HepG2 (cell line): ENCODE results near the gene TBCD. TPM values are rescaled to one million over a fixed set of nuclear protein-coding genes. Genes with fewer than 3 reads are reported as not detected.

Experiments used
- ATAC-seq: fragments of 200-7000 bp; cut with Tn5 transposase; 3 replicates; pipeline ENCODE4 v1.9.1; 2020; ENCODE audit warnings: mild to moderate bottlenecking, moderate library complexity
- BruUV-seq: library from RNA; stranded (reverse); fragments of 400-500 nt; replicated peaks from 2 replicates; lab custom pipeline; 2021; lab: Mats Ljungman, UMichigan
- CTCF ChIA-PET: fragments of 300-600 bp; formaldehyde crosslinking; extraction: SDS; loops from one replicate; lab custom pipeline; 2021; ENCODE audit warnings: low total read pairs, inconsistent platforms, low intra/inter-chr PET ratio; lab: Yijun Ruan, JAX
- POLR2A ChIA-PET: fragments of 350-600 bp; sonication (Branson Sonifier 250); formaldehyde crosslinking; loops from one replicate; lab custom pipeline; 2020; ENCODE audit warnings: antibody characterized with exemption, inconsistent platforms; lab: Yijun Ruan, JAX
- DNase-seq: peaks from one replicate; pipeline ENCODE4 v3.0.0-alpha.2; 2015; ENCODE audit warnings: low spot score
- FAIRE-seq: peaks from 3 replicates; lab custom pipeline; 2011; peaks lifted over from hg19 to GRCh38; lab: Jason Lieb, UNC
- H2AFZ ChIP-seq: one replicate; pipeline ENCODE4 v1.6.1; 2011; ENCODE audit warnings: low read length, inconsistent platforms
- H3K27ac ChIP-seq: fragments of 300-600 bp; 3 replicates; pipeline ENCODE4 v1.8.0; 2011; ENCODE audit warnings: mixed run types, mild to moderate bottlenecking, mixed read lengths, low read length, inconsistent platforms; ENCODE audit not compliant: insufficient read depth; ENCODE audit errors: extremely low read length
- H3K27me3 ChIP-seq, 2 experiments: fragments of 200-600 bp in 1 of 2; 2 replicates in 1 of 2; 3 replicates in 1 of 2; pipeline versions ENCODE4 v1.6.0 to v1.8.0; 2011; ENCODE audit warnings: low read length in 2 of 2, mild to moderate bottlenecking in 2 of 2, moderate library complexity in 2 of 2, inconsistent platforms in 1 of 2; ENCODE audit not compliant: insufficient read depth in 2 of 2, control insufficient read depth in 1 of 2
- H3K36me3 ChIP-seq, 2 experiments: fragments of 200-600 bp in 1 of 2; replicated peaks in 1 of 2; 2 replicates in 1 of 2; 3 replicates in 1 of 2; pipeline versions ENCODE4 v1.5.1 to v1.8.0; 2011; ENCODE audit warnings: low read length in 2 of 2, inconsistent platforms in 1 of 2; ENCODE audit not compliant: insufficient read depth in 2 of 2, control insufficient read depth in 1 of 2
- H3K4me1 ChIP-seq: 2 replicates; pipeline ENCODE4 v1.5.1; 2012; ENCODE audit warnings: low read length, inconsistent platforms; ENCODE audit not compliant: insufficient read depth
- H3K4me2 ChIP-seq: 2 replicates; pipeline ENCODE4 v1.6.0; 2011; ENCODE audit warnings: low read depth, low read length, inconsistent platforms
- H3K4me3 ChIP-seq, 3 experiments: fragments of 200-600 bp in 1 of 3; sonication (generic), shearing (Covaris generic) in 1 of 3; replicated peaks in 1 of 3; 2 replicates each; pipeline ENCODE4 v1.5.1; 2011 to 2016; ENCODE audit warnings: low read length in 3 of 3, inconsistent platforms in 2 of 3, low read depth in 2 of 3, mild to moderate bottlenecking in 2 of 3, control low read depth in 1 of 3, mixed read lengths in 1 of 3; ENCODE audit not compliant: insufficient read depth in 1 of 3
- H3K79me2 ChIP-seq: one replicate; pipeline ENCODE4 v1.6.1; 2011; ENCODE audit warnings: low read length, inconsistent platforms; ENCODE audit not compliant: insufficient read depth
- H3K9ac ChIP-seq: 2 replicates; pipeline ENCODE4 v1.6.0; 2011; ENCODE audit warnings: mild to moderate bottlenecking, low read depth, low read length, inconsistent platforms; ENCODE audit not compliant: insufficient read depth
- H3K9me3 ChIP-seq: 2 replicates; pipeline ENCODE4 v1.5.1; 2012; ENCODE audit warnings: mild to moderate bottlenecking, low read length
- H4K20me1 ChIP-seq: 2 replicates; pipeline ENCODE4 v1.6.0; 2011; ENCODE audit warnings: inconsistent platforms, mild to moderate bottlenecking, low read length, moderate library complexity; ENCODE audit not compliant: insufficient read depth
- ATF5 ChIP-seq: sonication (generic); formaldehyde crosslinking; IDR thresholded peaks from 2 replicates; pipeline ENCODE4 v1.4.0; 2020; ENCODE audit warnings: mild to moderate bottlenecking, low read depth, missing genetic modification reagents
- HBP1 ChIP-seq: IDR thresholded peaks from 2 replicates; pipeline ENCODE4 v1.6.1; 2016; ENCODE audit warnings: low read depth, control low read depth
- KMT2A ChIP-seq: sonication (generic); formaldehyde crosslinking; IDR thresholded peaks from 2 replicates; pipeline ENCODE4 v1.4.0; 2020; ENCODE audit warnings: missing genetic modification reagents
- MTA3 ChIP-seq: sonication (generic); formaldehyde crosslinking; IDR thresholded peaks from 2 replicates; pipeline ENCODE4 v1.4.0; 2020; ENCODE audit warnings: missing genetic modification reagents
- MTF1 ChIP-seq: sonication (generic); formaldehyde crosslinking; IDR thresholded peaks from 2 replicates; pipeline ENCODE4 v1.5.0; 2020; ENCODE audit warnings: missing genetic modification reagents
- RNF219 ChIP-seq: sonication (generic); formaldehyde crosslinking; IDR thresholded peaks from 2 replicates; pipeline ENCODE4 v1.5.0; 2020; ENCODE audit warnings: mild to moderate bottlenecking, missing genetic modification reagents
- ZFAT ChIP-seq: sonication (generic); formaldehyde crosslinking; conservative IDR thresholded peaks from 2 replicates; pipeline ENCODE4 v1.8.1; 2023; ENCODE audit warnings: missing genetic modification reagents, inconsistent platforms
- ZMAT5 ChIP-seq: sonication (generic); formaldehyde crosslinking; IDR thresholded peaks from 2 replicates; pipeline ENCODE4 v1.5.0; 2020; ENCODE audit warnings: mild to moderate bottlenecking, low read depth, missing genetic modification reagents, borderline replicate concordance
- ZNF30 ChIP-seq: sonication (generic); formaldehyde crosslinking; IDR thresholded peaks from 2 replicates; pipeline ENCODE4 v1.5.0; 2020; ENCODE audit warnings: mild to moderate bottlenecking, missing genetic modification reagents
- ZNF83 ChIP-seq: sonication (generic); formaldehyde crosslinking; IDR thresholded peaks from 2 replicates; pipeline ENCODE4 v1.4.0; 2020; ENCODE audit warnings: missing genetic modification reagents, mild to moderate bottlenecking, borderline replicate concordance
- WGBS: methylation state at CpG from one replicate; pipeline ENCODE4 v1.1.6; 2017; ENCODE audit warnings: low lambda C conversion rate; 5-methylcytosine and 5-hydroxymethylcytosine counted together
- in situ Hi-C: cut with HindIII; loops from 2 replicates; pipeline ENCODE4 v1.10.0; 2017; ENCODE audit warnings: low pct_unique_long_range_greater_than_20kb; ENCODE audit not compliant: extremely low pct_ligation_motif_present
- intact Hi-C: fragments of 100-400 bp; cut with micrococcal nuclease; formaldehyde crosslinking; loops from one replicate; pipeline ENCODE4 v1.10.0; 2022; ENCODE audit not compliant: unreplicated experiment
- polyA plus RNA-seq, 8 experiments: library from polyadenylated mRNA; depleted of rRNA in 3 of 8; stranded (reverse) in 7 of 8; unstranded in 1 of 8; fragments of >200 nt; fragmentation: Illumina TruSeq in 4 of 8; extraction: Trizol in 4 of 8; gene quantifications; 2 replicates each; pipeline versions ENCODE4 v1.2.1 to v1.2.3, GENCODE V29; 2011 to 2016; ENCODE audit warnings: low read depth in 4 of 8, missing spikeins in 1 of 8, mixed read lengths in 1 of 8; ENCODE audit not compliant: insufficient read depth in 1 of 8
- total RNA-seq, 5 experiments: library from RNA; depleted of rRNA; stranded (reverse); fragments of >200 nt; fragmentation: Illumina TruSeq; extraction: Trizol; gene quantifications; 2 replicates each; pipeline ENCODE4 v1.2.3, GENCODE V29; 2016; ENCODE audit warnings: low read depth in 1 of 5

TBCD gene
- total and polyA plus RNA-seq, 2 of the 13 experiments (the other 11 are each of a cell fraction or from before 2014, with no cell fraction given): 33.9 to 54.8 TPM

GRCh38 chr17:82775001-82775823, 23.3 kb downstream of the TBCD start (continued):
- no peak for TF ChIP-seq ATF5 (CRISPR knock-in tag)
- TF ChIP-seq ZNF83 (CRISPR knock-in tag): no peak
- peak; percentile 43; the same call in 1 of the 2 replicates for TF ChIP-seq KMT2A (CRISPR knock-in tag)

GRCh38 chr17:82776454-82776853, 24.6 kb downstream of the TBCD start:
- FAIRE-seq: no peak
- no peak for ATAC-seq
- Histone ChIP-seq H3K9ac (no peak overlapping the region), H3K79me2 (no peaks in the 10 kb centered on the region), H3K4me3 (no peak overlapping the region), H3K4me2 (no peak overlapping the region), H3K36me3 (peaks cover 7 to 32% of the 10 kb centered on the region in 2 experiments; a peak in 4 of 5 replicates), H3K27me3 (no peaks in the 10 kb centered on the region), H3K9me3 (no peaks in the 10 kb centered on the region), H3K4me1 (peaks cover 5% of the 10 kb centered on the region), H2AFZ (no peak overlapping the region), H4K20me1 (peaks cover 4% of the 10 kb centered on the region; the same call in 1 of the 2 replicates), H3K27ac (no peak overlapping the region)
- no peak for TF ChIP-seq ZFAT (CRISPR knock-in tag)
- TF ChIP-seq MTF1: no peak
- no peak for TF ChIP-seq ZMAT5 (CRISPR knock-in tag)
- no peak for TF ChIP-seq MTA3 (CRISPR knock-in tag)
- TF ChIP-seq RNF219 (CRISPR knock-in tag): no peak
- no peak for TF ChIP-seq ZNF30
- TF ChIP-seq HBP1 (CRISPR knock-in tag): no peak
- POLR2A ChIA-PET: no interaction called here
- intact Hi-C loops (no loop called here), in situ Hi-C loops (loop anchor here (5.0 kb wide), 1 partner anchor 109 kb away; no protein-coding TSS in a partner anchor)
- no TSS peak for BruUV-seq
- DNase-seq: no peak
- CTCF ChIA-PET: interaction anchor here (2.1 kb wide), 1 partner anchor 108 kb away, joined by 18 read pairs; no protein-coding TSS in a partner anchor
- 96% methylated on average over 13 of the region's 13 CpGs for WGBS
